K562 (cell line): ENCODE data around the gene CFP.

ENCODE experiments used
- CBX8 ChIP-seq: fragments of 200-600 bp; sonication (generic); IDR thresholded peaks from 2 replicates; pipeline ENCODE4 v1.6.1; 2012; ENCODE audit warnings: borderline replicate concordance, mixed run types, low read depth, mild to moderate bottlenecking, moderate library complexity, mixed read lengths, low read length, control low read depth, inconsistent platforms; ENCODE audit not compliant: poor library complexity, severe bottlenecking; ENCODE audit errors: extremely low read depth
- FOS ChIP-seq: IDR thresholded peaks from 3 replicates; pipeline ENCODE4 v1.6.1; 2011; ENCODE audit not compliant: insufficient read length; ENCODE audit errors: extremely low read depth
- FOXA1 ChIP-seq: fragments of 450-650 bp; IDR thresholded peaks from 2 replicates; pipeline ENCODE4 v1.6.1; 2016; ENCODE audit warnings: mild to moderate bottlenecking, borderline replicate concordance
- HDAC6 ChIP-seq: IDR thresholded peaks from 2 replicates; pipeline ENCODE4 v1.6.1; 2012; ENCODE audit warnings: low read depth, mild to moderate bottlenecking, control low read depth, inconsistent platforms, low read length, moderate library complexity
- NFYB ChIP-seq: IDR thresholded peaks from 2 replicates; pipeline ENCODE4 v1.6.1; 2011; ENCODE audit warnings: mild to moderate bottlenecking, moderate library complexity; ENCODE audit not compliant: insufficient read length; ENCODE audit errors: extremely low read depth
- ZC3H11A ChIP-seq: IDR thresholded peaks from 2 replicates; pipeline ENCODE4 v1.6.1; 2012; ENCODE audit warnings: low read depth, low read length, improper control_type of control experiment
- ZNF561 ChIP-seq: fragments of 450-650 bp; formaldehyde crosslinking; conservative IDR thresholded peaks from 2 replicates; pipeline ENCODE4 v1.4.0; 2020; ENCODE audit warnings: mild to moderate bottlenecking, moderate library complexity
- TF ChIP-seq, protein P1 (sequence below), 3 experiments: IDR thresholded peaks in 2 of 3; conservative IDR thresholded peaks in 1 of 3; 2 replicates each; pipeline ENCODE4 v1.5.1; 2011 to 2012; ENCODE audit warnings: low read length in 3 of 3, mild to moderate bottlenecking in 3 of 3, control low read depth in 2 of 3, improper control_type of control experiment in 1 of 3, inconsistent platforms in 1 of 3, low read depth in 1 of 3, mixed read lengths in 1 of 3, moderate library complexity in 1 of 3; ENCODE audit not compliant: insufficient read depth in 2 of 3
- TF ChIP-seq, protein P2 (sequence below): fragments of 250-450 bp; sonication (Bioruptor Pico); IDR thresholded peaks from 2 replicates; pipeline ENCODE4 v1.4.0; 2020; ENCODE audit warnings: borderline replicate concordance
- TF ChIP-seq, protein P3 (sequence below): fragments of 450-650 bp; IDR thresholded peaks from 2 replicates; pipeline ENCODE4 v1.6.1; 2017; ENCODE audit warnings: antibody characterized with exemption, mild to moderate bottlenecking
- TF ChIP-seq, protein P4 (sequence below): sonication (generic); formaldehyde crosslinking; IDR thresholded peaks from 2 replicates; pipeline ENCODE4 v1.8.1; 2023; ENCODE audit warnings: missing genetic modification reagents, mild to moderate bottlenecking, borderline replicate concordance

DNA sequence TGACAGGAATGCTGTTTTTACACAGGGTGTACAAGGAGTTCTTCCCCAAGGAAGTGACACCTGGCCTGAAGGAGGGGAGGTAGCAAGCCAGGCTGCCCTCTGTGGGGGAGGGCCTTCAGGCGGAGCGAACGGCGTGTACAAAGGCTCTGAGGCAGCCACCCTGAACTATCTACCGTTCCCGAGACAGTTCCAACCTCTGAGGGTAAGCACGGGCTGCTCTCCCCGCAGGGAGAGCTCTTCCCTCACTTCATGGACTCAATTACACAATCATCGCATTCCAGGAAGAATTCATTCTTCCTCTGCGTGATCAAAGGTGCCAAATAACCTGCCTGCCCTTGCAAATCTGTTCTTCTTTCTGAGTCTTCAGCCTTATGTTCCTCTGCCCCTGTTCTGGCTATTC lies 15.8 kb upstream of the CFP start:
- TF ChIP-seq, protein P1, sequence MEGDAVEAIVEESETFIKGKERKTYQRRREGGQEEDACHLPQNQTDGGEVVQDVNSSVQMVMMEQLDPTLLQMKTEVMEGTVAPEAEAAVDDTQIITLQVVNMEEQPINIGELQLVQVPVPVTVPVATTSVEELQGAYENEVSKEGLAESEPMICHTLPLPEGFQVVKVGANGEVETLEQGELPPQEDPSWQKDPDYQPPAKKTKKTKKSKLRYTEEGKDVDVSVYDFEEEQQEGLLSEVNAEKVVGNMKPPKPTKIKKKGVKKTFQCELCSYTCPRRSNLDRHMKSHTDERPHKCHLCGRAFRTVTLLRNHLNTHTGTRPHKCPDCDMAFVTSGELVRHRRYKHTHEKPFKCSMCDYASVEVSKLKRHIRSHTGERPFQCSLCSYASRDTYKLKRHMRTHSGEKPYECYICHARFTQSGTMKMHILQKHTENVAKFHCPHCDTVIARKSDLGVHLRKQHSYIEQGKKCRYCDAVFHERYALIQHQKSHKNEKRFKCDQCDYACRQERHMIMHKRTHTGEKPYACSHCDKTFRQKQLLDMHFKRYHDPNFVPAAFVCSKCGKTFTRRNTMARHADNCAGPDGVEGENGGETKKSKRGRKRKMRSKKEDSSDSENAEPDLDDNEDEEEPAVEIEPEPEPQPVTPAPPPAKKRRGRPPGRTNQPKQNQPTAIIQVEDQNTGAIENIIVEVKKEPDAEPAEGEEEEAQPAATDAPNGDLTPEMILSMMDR (IDR thresholded peaks at IDR 0.05 in 2 of 3, conservative IDR thresholded peaks at IDR 0.05 in 1 of 3; ENCODE audit: insufficient read depth in 2 of 3, low read depth in 1 of 3, low read length in 3 of 3), result no peak
- TF ChIP-seq HDAC6 (no peak), NFYB (no peak), ZNF561 (CRISPR knock-in tag) (no peak), FOS (no peak), ZC3H11A (no peak), FOXA1 (no peak), CBX8 (no peak)
- TF ChIP-seq, protein P2, sequence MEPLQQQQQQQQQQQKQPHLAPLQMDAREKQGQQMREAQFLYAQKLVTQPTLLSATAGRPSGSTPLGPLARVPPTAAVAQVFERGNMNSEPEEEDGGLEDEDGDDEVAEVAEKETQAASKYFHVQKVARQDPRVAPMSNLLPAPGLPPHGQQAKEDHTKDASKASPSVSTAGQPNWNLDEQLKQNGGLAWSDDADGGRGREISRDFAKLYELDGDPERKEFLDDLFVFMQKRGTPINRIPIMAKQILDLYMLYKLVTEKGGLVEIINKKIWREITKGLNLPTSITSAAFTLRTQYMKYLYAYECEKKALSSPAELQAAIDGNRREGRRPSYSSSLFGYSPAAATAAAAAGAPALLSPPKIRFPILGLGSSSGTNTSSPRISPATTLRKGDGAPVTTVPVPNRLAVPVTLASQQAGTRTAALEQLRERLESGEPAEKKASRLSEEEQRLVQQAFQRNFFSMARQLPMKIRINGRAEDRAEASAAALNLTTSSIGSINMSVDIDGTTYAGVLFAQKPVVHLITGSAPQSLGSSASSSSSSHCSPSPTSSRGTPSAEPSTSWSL, result no peak
- TF ChIP-seq, protein P3, sequence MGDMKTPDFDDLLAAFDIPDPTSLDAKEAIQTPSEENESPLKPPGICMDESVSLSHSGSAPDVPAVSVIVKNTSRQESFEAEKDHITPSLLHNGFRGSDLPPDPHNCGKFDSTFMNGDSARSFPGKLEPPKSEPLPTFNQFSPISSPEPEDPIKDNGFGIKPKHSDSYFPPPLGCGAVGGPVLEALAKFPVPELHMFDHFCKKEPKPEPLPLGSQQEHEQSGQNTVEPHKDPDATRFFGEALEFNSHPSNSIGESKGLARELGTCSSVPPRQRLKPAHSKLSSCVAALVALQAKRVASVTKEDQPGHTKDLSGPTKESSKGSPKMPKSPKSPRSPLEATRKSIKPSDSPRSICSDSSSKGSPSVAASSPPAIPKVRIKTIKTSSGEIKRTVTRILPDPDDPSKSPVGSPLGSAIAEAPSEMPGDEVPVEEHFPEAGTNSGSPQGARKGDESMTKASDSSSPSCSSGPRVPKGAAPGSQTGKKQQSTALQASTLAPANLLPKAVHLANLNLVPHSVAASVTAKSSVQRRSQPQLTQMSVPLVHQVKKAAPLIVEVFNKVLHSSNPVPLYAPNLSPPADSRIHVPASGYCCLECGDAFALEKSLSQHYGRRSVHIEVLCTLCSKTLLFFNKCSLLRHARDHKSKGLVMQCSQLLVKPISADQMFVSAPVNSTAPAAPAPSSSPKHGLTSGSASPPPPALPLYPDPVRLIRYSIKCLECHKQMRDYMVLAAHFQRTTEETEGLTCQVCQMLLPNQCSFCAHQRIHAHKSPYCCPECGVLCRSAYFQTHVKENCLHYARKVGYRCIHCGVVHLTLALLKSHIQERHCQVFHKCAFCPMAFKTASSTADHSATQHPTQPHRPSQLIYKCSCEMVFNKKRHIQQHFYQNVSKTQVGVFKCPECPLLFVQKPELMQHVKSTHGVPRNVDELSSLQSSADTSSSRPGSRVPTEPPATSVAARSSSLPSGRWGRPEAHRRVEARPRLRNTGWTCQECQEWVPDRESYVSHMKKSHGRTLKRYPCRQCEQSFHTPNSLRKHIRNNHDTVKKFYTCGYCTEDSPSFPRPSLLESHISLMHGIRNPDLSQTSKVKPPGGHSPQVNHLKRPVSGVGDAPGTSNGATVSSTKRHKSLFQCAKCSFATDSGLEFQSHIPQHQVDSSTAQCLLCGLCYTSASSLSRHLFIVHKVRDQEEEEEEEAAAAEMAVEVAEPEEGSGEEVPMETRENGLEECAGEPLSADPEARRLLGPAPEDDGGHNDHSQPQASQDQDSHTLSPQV, result no peak
- TF ChIP-seq, protein P4, sequence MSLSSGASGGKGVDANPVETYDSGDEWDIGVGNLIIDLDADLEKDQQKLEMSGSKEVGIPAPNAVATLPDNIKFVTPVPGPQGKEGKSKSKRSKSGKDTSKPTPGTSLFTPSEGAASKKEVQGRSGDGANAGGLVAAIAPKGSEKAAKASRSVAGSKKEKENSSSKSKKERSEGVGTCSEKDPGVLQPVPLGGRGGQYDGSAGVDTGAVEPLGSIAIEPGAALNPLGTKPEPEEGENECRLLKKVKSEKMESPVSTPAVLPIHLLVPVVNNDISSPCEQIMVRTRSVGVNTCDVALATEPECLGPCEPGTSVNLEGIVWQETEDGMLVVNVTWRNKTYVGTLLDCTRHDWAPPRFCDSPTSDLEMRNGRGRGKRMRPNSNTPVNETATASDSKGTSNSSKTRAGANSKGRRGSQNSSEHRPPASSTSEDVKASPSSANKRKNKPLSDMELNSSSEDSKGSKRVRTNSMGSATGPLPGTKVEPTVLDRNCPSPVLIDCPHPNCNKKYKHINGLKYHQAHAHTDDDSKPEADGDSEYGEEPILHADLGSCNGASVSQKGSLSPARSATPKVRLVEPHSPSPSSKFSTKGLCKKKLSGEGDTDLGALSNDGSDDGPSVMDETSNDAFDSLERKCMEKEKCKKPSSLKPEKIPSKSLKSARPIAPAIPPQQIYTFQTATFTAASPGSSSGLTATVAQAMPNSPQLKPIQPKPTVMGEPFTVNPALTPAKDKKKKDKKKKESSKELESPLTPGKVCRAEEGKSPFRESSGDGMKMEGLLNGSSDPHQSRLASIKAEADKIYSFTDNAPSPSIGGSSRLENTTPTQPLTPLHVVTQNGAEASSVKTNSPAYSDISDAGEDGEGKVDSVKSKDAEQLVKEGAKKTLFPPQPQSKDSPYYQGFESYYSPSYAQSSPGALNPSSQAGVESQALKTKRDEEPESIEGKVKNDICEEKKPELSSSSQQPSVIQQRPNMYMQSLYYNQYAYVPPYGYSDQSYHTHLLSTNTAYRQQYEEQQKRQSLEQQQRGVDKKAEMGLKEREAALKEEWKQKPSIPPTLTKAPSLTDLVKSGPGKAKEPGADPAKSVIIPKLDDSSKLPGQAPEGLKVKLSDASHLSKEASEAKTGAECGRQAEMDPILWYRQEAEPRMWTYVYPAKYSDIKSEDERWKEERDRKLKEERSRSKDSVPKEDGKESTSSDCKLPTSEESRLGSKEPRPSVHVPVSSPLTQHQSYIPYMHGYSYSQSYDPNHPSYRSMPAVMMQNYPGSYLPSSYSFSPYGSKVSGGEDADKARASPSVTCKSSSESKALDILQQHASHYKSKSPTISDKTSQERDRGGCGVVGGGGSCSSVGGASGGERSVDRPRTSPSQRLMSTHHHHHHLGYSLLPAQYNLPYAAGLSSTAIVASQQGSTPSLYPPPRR (CRISPR knock-in tag), result no peak
